Heart left ventricle (tissue), 16 donors: Measurements from ENCODE around the gene ODAD4. TPM values are rescaled to one million over a fixed set of nuclear protein-coding genes. Genes with fewer than 3 reads are reported as not detected.

Source experiments
- ATAC-seq, 4 donors: fragments of 200-7000 bp; cut with Tn5 transposase; one replicate each; pipeline ENCODE4 v1.9.1; 2020 to 2022; ENCODE audit warnings: moderate library complexity in 4 of 4, mild to moderate bottlenecking in 3 of 4, moderate number of reproducible peaks in 1 of 4
- DNase-seq, 5 donors: peaks; one replicate each; pipeline ENCODE4 v3.0.0-alpha.2; 2020
- H3K27ac ChIP-seq, 12 donors: fragments of 200-600 bp; sonication (generic) in 4 of 12; one replicate each; pipeline versions ENCODE4 v1.5.0 to v1.8.0; 2016 to 2022; ENCODE audit warnings: mild to moderate bottlenecking in 2 of 12
- H3K27me3 ChIP-seq, 9 donors: fragments of 200-600 bp; sonication (generic) in 2 of 9; one replicate each; pipeline versions ENCODE4 v1.5.1 to v1.8.0; 2016 to 2022; ENCODE audit warnings: mild to moderate bottlenecking in 3 of 9
- H3K36me3 ChIP-seq, 9 donors: fragments of 200-600 bp; sonication (generic) in 2 of 9; one replicate each; pipeline versions ENCODE4 v1.5.0 to v1.8.0; 2018 to 2022; ENCODE audit warnings: mild to moderate bottlenecking in 2 of 9
- H3K4me1 ChIP-seq, 12 donors: fragments of 200-600 bp; sonication (generic) in 4 of 12; one replicate each; pipeline versions ENCODE4 v1.5.0 to v1.8.0; 2016 to 2022; ENCODE audit warnings: mild to moderate bottlenecking in 3 of 12
- H3K4me3 ChIP-seq, 12 donors: fragments of 200-600 bp; sonication (generic) in 4 of 12; one replicate each; pipeline versions ENCODE4 v1.5.0 to v1.8.0; 2017 to 2022; ENCODE audit warnings: mild to moderate bottlenecking in 9 of 12, moderate library complexity in 4 of 12
- H3K9me3 ChIP-seq, 12 donors: fragments of 200-600 bp; sonication (generic) in 4 of 12; one replicate each; pipeline versions ENCODE4 v1.5.0 to v1.8.0; 2016 to 2022; ENCODE audit warnings: mild to moderate bottlenecking in 1 of 12
- POLR2A ChIP-seq, 2 donors: fragments of 450-650 bp; IDR thresholded peaks; one replicate each; pipeline ENCODE4 v1.6.1; 2017; ENCODE audit warnings: antibody characterized with exemption in 2 of 2, mild to moderate bottlenecking in 2 of 2, moderate library complexity in 2 of 2
- WGBS, 4 donors: extraction: QIAGEN DNeasy Blood & Tissue Kit in 2 of 4; methylation state at CpG; one replicate each; pipeline versions ENCODE4 v1.1.5 to v1.1.7; 2013 to 2018; 5-methylcytosine and 5-hydroxymethylcytosine counted together
- intact Hi-C, 10 donors: fragments of 100-400 bp; cut with DNase I; formaldehyde crosslinking; loops; one replicate each; pipeline versions ENCODE4 v1.11.1 to v1.14.2; 2022
- polyA plus RNA-seq, 2 donors: library from polyadenylated mRNA; stranded (reverse); fragments of 200-250 nt; gene quantifications; one replicate each; pipeline ENCODE4 v1.2.3, GENCODE V29; 2013
- total RNA-seq, 9 donors: library from RNA; depleted of rRNA in 2 of 9; stranded (reverse); fragments of >200 nt in 2 of 9; fragmentation: NEBNext Ultra II Directional in 3 of 9; extraction: Animal tissue kit (Norgen Biotek cat#: 25700) in 3 of 9; gene quantifications; one replicate each; pipeline versions ENCODE4 v1.1.0 to v1.2.4, GENCODE V29; 2016 to 2023
- TF ChIP-seq, protein P1 (sequence below), 12 donors: fragments of 200-600 bp; sonication (generic) in 4 of 12; IDR thresholded peaks; one replicate each; pipeline versions ENCODE4 v1.5.0 to v1.8.0; 2018 to 2022; ENCODE audit warnings: antibody characterized with exemption in 12 of 12, mild to moderate bottlenecking in 5 of 12
- donor health status: ischemic (EF 13 %, LVEDD 7.1; RV severe dilation, severe dysfunction).
- donor health status: healthy with polysubstance abuse.
- donor health status: DM: no; HTN: yes; CAD: no.
- donor health status: DM: no; HTN: no; CAD: no.
- donor health status: ischemic (EF 25% LVEDD 6.9; RV normal size, moderate dysfunction).
- donor health status: ischemic (EF 25% LVEDD 5.7; RV mildly dilated, moderate dysfunction).
- donor health status: healthy.
- donor health status: DM: yes; HTN: yes; CAD: no.
- donor health status: ischemic (EF 35%, LVEDD 5.7; RV mildly dilated, moderate dysfunction).
- donor health status: nonischemic (EF 11% LVEDD 7.7; RV severe dilation, severe dysfunction).
- donor health status: DM: yes; HTN: yes; CAD: no.
- donor health status: PGD.
- donor health status: ischemic (EF 29% LVEDD 5.4; RV normal size, mild dysfunction).
- donor health status: nonischemic (EF 23%, LVEDD 6.1; RV moderate dilation, normal function).

Gene ODAD4
- total and polyA plus RNA-seq, 11 donors = 0.38 to 1.2 (median 0.73) TPM; not detected in 1

DNA sequence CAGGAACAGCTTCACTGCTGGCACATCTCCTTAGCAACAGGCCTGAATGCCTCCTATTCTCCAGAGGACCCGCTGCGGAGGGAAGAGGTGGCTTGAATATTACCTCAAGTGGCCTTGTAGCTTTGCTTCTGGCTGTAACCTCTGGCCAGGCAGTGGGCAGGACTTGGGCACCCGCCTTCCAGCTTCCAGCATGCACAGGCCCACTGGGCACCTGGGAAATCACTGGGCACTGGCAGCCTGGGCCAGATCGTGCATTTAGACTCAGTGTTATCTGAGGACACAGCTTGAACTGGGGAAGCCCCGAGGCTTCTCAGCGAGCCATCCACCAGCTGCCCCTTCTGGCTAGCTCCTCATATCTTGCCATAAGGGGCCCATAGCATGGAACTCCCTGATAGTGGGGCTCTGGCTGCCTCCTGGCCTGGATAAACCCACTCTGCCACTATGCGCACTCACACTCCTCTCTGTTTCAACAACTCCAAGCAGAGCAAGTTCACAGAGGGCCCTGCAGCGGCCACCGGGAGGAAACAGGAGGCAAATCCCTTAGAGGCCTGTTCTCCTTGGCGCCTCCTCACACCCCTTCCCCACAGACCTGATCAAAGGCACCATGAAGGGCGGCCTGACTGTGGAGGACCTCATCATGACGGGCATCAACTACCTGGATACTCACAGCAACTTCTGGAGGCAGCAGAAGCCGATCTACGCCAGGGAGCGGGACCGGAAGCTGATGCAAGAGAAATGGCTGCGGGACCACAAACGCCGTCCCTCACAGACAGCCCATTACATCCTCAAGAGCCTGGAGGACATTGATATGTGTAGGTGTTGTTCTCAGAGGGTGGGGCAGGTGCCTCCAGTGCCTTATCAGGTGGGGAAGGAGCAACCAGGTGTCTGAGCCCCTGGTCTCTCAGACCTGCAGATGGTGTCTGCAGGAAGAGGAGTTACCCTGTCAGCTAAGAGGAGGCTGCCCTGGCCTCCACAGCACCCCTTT lies 7.8 kb downstream of the ODAD4 start:
- Histone ChIP-seq H3K27ac (peak overlapping the region in 9 of 12 donors; percentile 13 to 81 (median 47)), H3K4me3 (no peak overlapping the region), H3K4me1 (peaks cover 0 to 13% (median 0%) of the 10 kb centered on the region in 12 donors), H3K36me3 (peaks cover 0 to 8% (median 0%) of the 10 kb centered on the region in 9 donors), H3K27me3 (no peaks in the 10 kb centered on the region), H3K9me3 (no peaks in the 10 kb centered on the region)
- DNase-seq (peak; percentile 55 to 83 (median 64)), ATAC-seq (peak; percentile 81 to 95 (median 88))
- intact Hi-C loops = no loop called here
- TF ChIP-seq POLR2A (IDR thresholded peaks at IDR 0.05) = no peak
- TF ChIP-seq, protein P1, sequence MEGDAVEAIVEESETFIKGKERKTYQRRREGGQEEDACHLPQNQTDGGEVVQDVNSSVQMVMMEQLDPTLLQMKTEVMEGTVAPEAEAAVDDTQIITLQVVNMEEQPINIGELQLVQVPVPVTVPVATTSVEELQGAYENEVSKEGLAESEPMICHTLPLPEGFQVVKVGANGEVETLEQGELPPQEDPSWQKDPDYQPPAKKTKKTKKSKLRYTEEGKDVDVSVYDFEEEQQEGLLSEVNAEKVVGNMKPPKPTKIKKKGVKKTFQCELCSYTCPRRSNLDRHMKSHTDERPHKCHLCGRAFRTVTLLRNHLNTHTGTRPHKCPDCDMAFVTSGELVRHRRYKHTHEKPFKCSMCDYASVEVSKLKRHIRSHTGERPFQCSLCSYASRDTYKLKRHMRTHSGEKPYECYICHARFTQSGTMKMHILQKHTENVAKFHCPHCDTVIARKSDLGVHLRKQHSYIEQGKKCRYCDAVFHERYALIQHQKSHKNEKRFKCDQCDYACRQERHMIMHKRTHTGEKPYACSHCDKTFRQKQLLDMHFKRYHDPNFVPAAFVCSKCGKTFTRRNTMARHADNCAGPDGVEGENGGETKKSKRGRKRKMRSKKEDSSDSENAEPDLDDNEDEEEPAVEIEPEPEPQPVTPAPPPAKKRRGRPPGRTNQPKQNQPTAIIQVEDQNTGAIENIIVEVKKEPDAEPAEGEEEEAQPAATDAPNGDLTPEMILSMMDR (IDR thresholded peaks at IDR 0.05) = no peak
- WGBS, 4 donors = 62 to 74% (median 68%) methylated on average over 19 of the region's 19 CpGs

DNA sequence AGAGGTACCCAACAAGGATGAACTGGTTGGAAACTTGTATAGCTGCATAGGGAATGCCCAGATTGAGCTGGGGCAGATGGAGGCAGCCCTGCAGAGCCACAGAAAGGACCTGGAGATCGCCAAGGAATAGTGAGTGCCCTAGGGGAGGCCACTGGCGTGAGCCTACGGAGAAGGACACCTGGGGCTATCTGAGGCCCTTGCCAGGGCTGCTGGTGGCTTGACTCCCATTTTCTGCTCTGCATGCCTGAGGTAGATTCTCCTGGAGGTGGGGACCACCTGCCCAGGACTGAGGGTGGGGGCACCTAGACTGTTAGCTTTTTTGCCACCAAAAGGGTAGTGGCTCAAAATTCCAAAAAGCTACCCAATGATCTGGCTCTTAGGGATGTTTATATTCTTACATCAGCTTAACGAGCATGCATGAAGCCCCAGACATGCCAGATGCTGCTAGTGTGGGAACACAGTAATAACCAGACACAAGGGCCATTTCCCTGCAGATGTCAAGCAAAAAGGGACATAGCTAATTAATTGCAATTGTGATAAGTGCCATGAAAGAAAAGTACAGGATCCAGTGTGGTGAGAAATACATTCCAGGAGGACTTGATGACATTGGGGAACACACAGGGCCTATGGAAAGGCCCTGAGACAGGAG lies 8.8 kb downstream of the ODAD4 start:
- no peak overlapping the region for H3K27ac ChIP-seq
- no peaks in the 10 kb centered on the region for H3K9me3 ChIP-seq
- no peak overlapping the region for H3K4me3 ChIP-seq
- DNase-seq (no peak), ATAC-seq (no peak)
- peaks cover 0 to 13% (median 0%) of the 10 kb centered on the region in 12 donors for H3K4me1 ChIP-seq
- no peaks in the 10 kb centered on the region for H3K27me3 ChIP-seq
- 84 to 93% (median 87%) methylated on average over 4 of the region's 4 CpGs for WGBS, 4 donors
- TF ChIP-seq POLR2A (IDR thresholded peaks at IDR 0.05) = no peak
- TF ChIP-seq, protein P1 (IDR thresholded peaks at IDR 0.05) = no peak
- H3K36me3 ChIP-seq = peaks cover 0 to 8% (median 0%) of the 10 kb centered on the region in 9 donors
- intact Hi-C loops = no loop called here

DNA sequence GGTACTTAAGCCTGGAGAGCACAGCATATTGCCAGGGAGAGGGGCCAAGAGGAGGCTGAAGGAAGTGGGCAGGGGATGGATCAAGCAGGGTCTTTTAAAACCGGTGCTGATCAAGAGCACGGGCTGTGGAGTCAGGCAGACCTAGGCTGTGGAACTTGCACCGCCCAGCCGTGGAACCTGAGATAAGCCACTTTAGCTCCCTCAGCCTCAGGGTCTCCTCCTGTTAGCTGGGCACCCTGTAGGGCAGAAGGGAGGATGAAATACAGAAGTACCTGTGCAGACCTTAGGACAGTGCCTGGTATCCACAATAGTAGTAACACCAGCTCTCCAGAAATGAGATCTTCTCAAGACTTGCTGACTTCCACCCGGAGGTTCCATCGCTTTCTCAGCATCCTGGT lies 9.3 kb downstream of the ODAD4 start:
- H3K36me3 ChIP-seq = peaks cover 0 to 8% (median 0%) of the 10 kb centered on the region in 9 donors
- ATAC-seq = no peak

More for the DNA sequence above, 9.3 kb downstream of the ODAD4 start:
- no peaks in the 10 kb centered on the region for H3K9me3 ChIP-seq
- peaks cover 0 to 13% (median 0%) of the 10 kb centered on the region in 12 donors for H3K4me1 ChIP-seq
- intact Hi-C loops = no loop called here
- H3K27ac ChIP-seq = no peak overlapping the region
- WGBS, 4 donors = 88 to 91% (median 89%) methylated on average over 6 of the region's 6 CpGs
- no peak for DNase-seq
- TF ChIP-seq, protein P1 (IDR thresholded peaks at IDR 0.05) = no peak
- TF ChIP-seq POLR2A (IDR thresholded peaks at IDR 0.05) = no peak
- H3K4me3 ChIP-seq = no peak overlapping the region
- no peaks in the 10 kb centered on the region for H3K27me3 ChIP-seq
